Measurements from ENCODE around the gene KHDC4. TPM values are rescaled to one million over a fixed set of nuclear protein-coding genes. Genes with fewer than 3 reads are reported as not detected.

Gene KHDC4
- total and polyA plus RNA-seq, 10 of the 15 experiments (the other 5 are each of a cell fraction or from before 2014, with no cell fraction given), result 11.7 to 109 (median 41.9) TPM

DNA sequence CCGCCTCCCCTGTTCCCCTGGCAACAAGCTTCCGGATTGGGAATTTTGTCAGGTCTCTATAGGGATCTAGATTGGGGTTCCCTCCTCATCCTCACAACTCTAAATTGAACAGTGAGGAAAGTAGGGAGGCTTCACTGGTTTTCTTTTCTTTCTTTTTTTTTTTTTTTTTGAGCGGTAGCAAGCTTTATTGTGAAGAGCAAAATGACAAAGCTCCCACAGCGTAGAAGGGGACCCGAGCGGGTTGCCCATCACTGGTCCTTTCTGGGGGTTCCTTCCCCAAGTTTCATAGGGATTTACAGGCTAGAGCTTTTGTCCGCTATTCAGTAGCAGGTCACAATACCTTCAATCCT lies 33.8 kb upstream of the KHDC4 start:
- Histone ChIP-seq H3K36me3 (ENCODE audit: control insufficient read depth in 2 of 2, insufficient read depth in 2 of 2, low read length in 1 of 2) (peaks cover 30 to 50% of the 10 kb centered on the region in 2 experiments), H2AFZ (ENCODE audit: control insufficient read depth, low read depth, low read length) (no peak overlapping the region), H3K4me1 (ENCODE audit: control insufficient read depth, insufficient read depth, low read length) (peaks cover 49% of the 10 kb centered on the region), H3K27me3 (replicated peaks in 1 of 2; ENCODE audit: control insufficient read depth in 2 of 2, insufficient read depth in 2 of 2, low read length in 1 of 2) (no peaks in the 10 kb centered on the region), H3K4me2 (ENCODE audit: control insufficient read depth, insufficient read depth) (peak overlapping the region; percentile 54; the same call in 1 of the 2 replicates), H3K27ac (ENCODE audit: control insufficient read depth, insufficient read depth) (no peak overlapping the region; the same call in 1 of the 2 replicates), H4K20me1 (ENCODE audit: control insufficient read depth, insufficient read depth) (peaks cover 8% of the 10 kb centered on the region), H3K9me3 (replicated peaks; ENCODE audit: control insufficient read depth, insufficient read depth, low read length) (no peaks in the 10 kb centered on the region), H3K79me2 (ENCODE audit: control insufficient read depth, insufficient read depth, low read length) (peaks cover 60% of the 10 kb centered on the region), H3K9ac (ENCODE audit: control insufficient read depth, insufficient read depth, low read length) (no peak overlapping the region), H3K4me3 (no peak overlapping the region)
- FAIRE-seq, result no peak
- SMC1A ChIA-PET (ENCODE audit: uncharacterized antibody, unreplicated experiment), result interaction anchor here (0.7 to 2.8 kb wide), 9 partner anchors 9 to 41 kb away, joined by 3 to 13 read pairs (median 6); partner anchors contain the start of gene ARHGEF2
- intact Hi-C loops (cut with micrococcal nuclease; ENCODE audit: unreplicated experiment), result no loop called here
- no peak for TF ChIP-seq GABPA (IDR thresholded peaks at IDR 0.05; ENCODE audit: low read depth)
- TF ChIP-seq, protein P1, sequence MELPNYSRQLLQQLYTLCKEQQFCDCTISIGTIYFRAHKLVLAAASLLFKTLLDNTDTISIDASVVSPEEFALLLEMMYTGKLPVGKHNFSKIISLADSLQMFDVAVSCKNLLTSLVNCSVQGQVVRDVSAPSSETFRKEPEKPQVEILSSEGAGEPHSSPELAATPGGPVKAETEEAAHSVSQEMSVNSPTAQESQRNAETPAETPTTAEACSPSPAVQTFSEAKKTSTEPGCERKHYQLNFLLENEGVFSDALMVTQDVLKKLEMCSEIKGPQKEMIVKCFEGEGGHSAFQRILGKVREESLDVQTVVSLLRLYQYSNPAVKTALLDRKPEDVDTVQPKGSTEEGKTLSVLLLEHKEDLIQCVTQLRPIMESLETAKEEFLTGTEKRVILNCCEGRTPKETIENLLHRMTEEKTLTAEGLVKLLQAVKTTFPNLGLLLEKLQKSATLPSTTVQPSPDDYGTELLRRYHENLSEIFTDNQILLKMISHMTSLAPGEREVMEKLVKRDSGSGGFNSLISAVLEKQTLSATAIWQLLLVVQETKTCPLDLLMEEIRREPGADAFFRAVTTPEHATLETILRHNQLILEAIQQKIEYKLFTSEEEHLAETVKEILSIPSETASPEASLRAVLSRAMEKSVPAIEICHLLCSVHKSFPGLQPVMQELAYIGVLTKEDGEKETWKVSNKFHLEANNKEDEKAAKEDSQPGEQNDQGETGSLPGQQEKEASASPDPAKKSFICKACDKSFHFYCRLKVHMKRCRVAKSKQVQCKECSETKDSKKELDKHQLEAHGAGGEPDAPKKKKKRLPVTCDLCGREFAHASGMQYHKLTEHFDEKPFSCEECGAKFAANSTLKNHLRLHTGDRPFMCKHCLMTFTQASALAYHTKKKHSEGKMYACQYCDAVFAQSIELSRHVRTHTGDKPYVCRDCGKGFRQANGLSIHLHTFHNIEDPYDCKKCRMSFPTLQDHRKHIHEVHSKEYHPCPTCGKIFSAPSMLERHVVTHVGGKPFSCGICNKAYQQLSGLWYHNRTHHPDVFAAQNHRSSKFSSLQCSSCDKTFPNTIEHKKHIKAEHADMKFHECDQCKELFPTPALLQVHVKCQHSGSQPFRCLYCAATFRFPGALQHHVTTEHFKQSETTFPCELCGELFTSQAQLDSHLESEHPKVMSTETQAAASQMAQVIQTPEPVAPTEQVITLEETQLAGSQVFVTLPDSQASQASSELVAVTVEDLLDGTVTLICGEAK (IDR thresholded peaks at IDR 0.05; ENCODE audit: borderline replicate concordance), result peak; percentile 64; the same call in 1 of the 2 replicates
- TF ChIP-seq ZNF384 (IDR thresholded peaks at IDR 0.05; ENCODE audit: borderline replicate concordance, low read depth, low read length), result peak; percentile 54; the same call in 1 of the 2 replicates
- TF ChIP-seq ZZZ3 (IDR thresholded peaks at IDR 0.05; ENCODE audit: control insufficient read depth, insufficient read length, low read depth), result no peak
- TF ChIP-seq SMARCA5 (IDR thresholded peaks at IDR 0.05), result no peak
- RAD21 ChIA-PET (ENCODE audit: unreplicated experiment), result interaction anchor here (1.0 to 1.3 kb wide), 3 partner anchors 9 to 45 kb away, joined by 3 read pairs; partner anchors contain the start of gene ARHGEF2
- in situ Hi-C loops (cut with MboI), result no loop called here
- POLR2A ChIA-PET, result interaction anchor here (0.6 to 2.2 kb wide), 9 partner anchors 9 to 50 kb away, joined by 3 to 20 read pairs (median 5); partner anchors contain the start of gene ARHGEF2
- 90% methylated on average over 6 of the region's 7 CpGs for WGBS (ENCODE audit: insufficient coverage, insufficient replicate concordance, low lambda C conversion rate, missing lambda C conversion rate)
- TSS peak; percentile 3 for BruUV-seq (replicated peaks)
- ATAC-seq, result no peak
- no peak for DNase-seq (ENCODE audit: low read depth, low spot score)
- CTCF ChIA-PET, result interaction anchor here (0.5 to 4.5 kb wide), 8 partner anchors 8 to 106 kb away, joined by 3 to 54 read pairs (median 3); partner anchors contain the start of gene ARHGEF2
